AG10803 (cell line): ENCODE data around the gene TFEB.

Source experiments
- DNase-seq: peaks from one replicate; pipeline ENCODE4 v3.0.0; 2010; ENCODE audit warnings: low read depth
- H3K4me3 ChIP-seq: 2 replicates; pipeline ENCODE4 v1.5.1; 2011; ENCODE audit warnings: mild to moderate bottlenecking, low read length, control low read depth
- TF ChIP-seq, protein P1 (sequence below): conservative IDR thresholded peaks from 2 replicates; pipeline ENCODE4 v1.5.1; 2011; ENCODE audit warnings: mild to moderate bottlenecking, low read length, control low read depth, inconsistent platforms

TFEB gene

DNA sequence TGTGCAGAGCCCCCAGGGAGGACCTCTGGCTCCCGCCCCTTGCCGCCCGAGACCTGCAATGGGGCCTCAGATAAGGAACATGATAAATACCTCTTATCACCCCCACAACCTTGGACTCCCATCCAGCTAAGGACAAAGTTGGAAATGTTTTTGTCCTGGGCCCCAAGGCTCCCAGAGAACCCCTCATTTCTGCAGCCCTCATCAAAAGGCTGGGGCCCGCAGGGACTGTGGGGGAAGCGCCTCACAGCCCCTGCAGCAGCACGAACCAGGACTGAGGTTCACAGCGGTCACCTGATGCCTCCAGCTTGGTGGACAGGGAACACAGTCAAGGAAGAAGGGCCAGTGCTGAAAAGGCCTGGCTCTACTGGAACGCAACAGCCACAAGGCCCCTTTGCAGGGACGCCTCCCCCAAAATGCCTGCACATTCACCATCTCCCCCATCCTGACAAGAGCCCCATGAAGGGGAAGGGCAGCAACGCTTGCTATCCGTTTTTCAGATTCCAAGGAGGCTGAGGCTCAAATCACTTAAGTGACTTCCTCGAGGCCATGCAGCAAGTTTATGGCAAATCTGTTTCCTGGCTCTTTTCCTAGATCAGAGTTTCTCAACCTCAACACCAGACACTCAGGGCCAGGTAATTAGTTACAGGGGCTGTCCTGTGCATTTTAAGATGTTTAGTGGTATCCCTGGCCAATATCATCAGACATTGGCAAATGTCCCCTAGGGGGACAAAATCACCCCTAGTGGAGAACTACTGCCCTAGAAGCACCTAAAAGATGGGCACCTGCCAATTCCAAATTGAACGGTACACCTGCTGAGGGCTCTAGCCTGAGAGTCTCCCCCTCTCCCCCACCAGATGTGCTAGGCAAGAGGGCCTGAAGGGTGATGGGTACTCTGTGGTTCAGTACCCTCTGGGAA lies 10.6 kb downstream of the TFEB start:
- no peak overlapping the region for H3K4me3 ChIP-seq
- DNase-seq: peak; percentile 41
- TF ChIP-seq, protein P1, sequence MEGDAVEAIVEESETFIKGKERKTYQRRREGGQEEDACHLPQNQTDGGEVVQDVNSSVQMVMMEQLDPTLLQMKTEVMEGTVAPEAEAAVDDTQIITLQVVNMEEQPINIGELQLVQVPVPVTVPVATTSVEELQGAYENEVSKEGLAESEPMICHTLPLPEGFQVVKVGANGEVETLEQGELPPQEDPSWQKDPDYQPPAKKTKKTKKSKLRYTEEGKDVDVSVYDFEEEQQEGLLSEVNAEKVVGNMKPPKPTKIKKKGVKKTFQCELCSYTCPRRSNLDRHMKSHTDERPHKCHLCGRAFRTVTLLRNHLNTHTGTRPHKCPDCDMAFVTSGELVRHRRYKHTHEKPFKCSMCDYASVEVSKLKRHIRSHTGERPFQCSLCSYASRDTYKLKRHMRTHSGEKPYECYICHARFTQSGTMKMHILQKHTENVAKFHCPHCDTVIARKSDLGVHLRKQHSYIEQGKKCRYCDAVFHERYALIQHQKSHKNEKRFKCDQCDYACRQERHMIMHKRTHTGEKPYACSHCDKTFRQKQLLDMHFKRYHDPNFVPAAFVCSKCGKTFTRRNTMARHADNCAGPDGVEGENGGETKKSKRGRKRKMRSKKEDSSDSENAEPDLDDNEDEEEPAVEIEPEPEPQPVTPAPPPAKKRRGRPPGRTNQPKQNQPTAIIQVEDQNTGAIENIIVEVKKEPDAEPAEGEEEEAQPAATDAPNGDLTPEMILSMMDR: no peak

DNA sequence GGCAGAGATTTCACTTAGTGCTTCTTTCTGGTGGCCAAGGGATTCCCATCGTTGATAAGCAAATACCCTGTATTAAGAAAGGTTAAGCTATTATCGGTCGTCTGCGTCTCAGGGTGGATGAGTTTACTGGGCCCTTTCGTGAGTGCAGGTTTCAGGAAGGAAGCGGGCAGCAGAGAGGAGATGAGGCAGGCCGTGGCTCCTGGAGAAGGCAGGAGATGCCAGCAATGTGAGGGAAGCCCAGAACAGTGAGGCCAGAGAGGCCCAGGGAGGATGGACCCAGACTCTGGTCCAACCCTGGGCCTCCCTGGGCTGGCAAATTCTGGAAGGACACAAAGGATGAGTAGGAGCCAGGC lies 11.2 kb downstream of the TFEB start:
- TF ChIP-seq, protein P1: no peak
- no peak overlapping the region for H3K4me3 ChIP-seq
- DNase-seq: no peak

DNA sequence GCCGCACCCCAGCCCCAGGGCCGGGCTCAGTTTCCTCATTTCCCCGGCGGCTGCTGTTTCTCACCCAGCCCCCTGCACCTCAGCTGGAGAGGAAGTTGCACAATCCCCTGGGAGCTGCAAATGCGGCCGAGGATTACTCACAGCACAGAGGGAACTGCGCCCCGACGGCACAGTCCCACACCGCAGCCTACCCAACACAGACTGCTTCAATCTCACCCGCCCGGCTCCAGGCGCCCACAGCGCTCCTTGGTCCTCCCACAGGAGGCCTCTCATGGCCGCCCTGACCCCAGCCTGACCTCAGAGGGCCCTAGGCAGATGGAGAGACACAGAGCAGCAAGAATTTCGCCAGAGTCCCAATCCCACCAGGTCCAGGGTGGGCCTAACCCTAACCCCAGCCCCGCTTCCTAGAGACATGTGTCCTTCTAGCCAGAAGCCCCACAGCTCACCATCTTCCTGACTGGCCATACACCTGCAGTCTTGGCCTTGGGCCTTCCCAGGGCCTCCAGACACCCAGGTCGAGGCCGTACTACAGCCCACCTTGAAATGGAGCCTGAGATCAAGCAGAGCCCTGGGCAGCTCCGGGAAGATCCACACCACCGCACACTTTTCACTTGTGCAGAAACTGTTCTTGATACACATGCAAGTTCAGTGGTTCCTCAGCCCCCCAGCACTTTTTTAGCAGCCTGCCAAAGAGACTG lies 11.7 kb downstream of the TFEB start:
- peak; percentile 91 for DNase-seq
- H3K4me3 ChIP-seq: no peak overlapping the region; the same call in 1 of the 2 replicates
- TF ChIP-seq, protein P1: 0 out of 2 replicates have a peak, but pooled peaks have one; percentile 2

DNA sequence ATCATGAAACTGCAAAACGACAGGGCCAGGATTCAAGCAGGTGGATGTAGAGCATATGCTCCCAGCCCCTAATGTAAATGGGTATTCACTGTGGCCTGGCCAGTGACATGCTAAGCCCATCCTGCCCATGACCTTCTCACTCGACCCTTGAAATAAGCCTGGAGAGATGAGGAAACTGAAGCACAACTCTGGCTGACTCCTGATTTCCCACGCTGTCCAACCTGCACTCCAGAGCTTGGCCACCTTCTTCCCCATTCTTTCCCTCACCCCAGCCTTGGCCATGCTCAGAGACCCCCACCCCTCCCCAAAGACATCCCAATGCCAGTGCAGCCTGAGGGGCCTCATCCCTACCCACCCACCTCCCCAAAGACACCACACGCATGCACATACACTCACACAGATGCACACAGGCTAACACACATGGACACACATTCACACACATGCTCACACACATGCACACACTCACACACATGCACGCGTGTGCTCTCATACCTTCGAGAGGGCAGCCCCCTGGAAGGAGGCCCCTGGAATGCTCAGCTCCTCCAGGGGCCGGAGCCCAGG lies 12.4 kb downstream of the TFEB start:
- DNase-seq: no peak
- H3K4me3 ChIP-seq: peak overlapping the region; percentile 8; the same call in 1 of the 2 replicates
- TF ChIP-seq, protein P1: no peak

DNA sequence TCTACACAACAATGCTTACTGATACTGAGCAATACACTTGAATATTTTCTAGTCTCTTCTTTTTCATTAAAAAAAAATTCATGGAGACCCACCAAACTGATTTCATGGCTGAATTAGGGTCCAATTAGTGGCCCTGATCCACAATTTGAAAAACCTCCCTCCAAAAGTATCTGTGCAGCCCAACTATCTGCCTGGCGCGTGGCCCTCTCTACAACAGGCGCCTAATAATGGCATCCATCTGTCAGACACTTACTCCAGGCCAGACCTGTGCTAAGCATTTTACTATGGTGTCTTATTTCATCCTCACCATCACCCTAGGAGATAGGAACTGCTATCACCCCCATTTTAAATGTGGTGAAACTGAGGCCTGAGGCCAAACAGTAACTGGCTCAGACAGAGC lies 14.0 kb downstream of the TFEB start:
- DNase-seq: no peak
- TF ChIP-seq, protein P1: no peak
- H3K4me3 ChIP-seq: no peak overlapping the region

DNA sequence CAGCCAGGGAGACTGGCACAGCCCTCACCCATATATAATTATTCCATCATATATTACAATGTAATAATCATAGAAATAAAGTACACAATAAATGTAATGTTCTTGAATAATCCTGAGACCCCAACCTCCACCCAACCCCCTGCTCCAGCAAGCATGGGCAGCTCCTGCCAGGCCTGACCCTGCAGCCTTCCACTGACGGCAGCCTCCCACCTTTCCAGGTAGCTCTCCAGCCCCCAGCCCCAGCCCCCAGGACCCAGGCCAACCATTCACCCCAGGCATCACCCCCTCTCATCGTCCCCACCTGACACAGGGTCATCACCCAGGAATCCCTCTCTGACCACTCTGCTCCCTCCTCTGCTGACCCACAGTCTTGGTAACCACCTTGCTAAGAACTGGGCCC lies 14.6 kb downstream of the TFEB start:
- TF ChIP-seq, protein P1: no peak
- H3K4me3 ChIP-seq: no peak overlapping the region
- DNase-seq: no peak
